Stimulated activated CD4-positive, alpha-beta T cell treated with anti-CD3 and anti-CD28 coated beads, TNF-alpha, amount 100 ng/mL, for 24 hours (primary cell): Measurements from ENCODE around the gene STAG3.
"Not testable (repeated sequence)": the region's sequence is repeated elsewhere in the genome, so short reads cannot be mapped to it uniquely, and the experiment has no call there.

Experiments used
- DNase-seq, 3 experiments: peaks; one replicate each; pipeline ENCODE4 v3.0.0-alpha.2; 2020; ENCODE audit warnings: low read depth in 3 of 3

Gene STAG3

DNA sequence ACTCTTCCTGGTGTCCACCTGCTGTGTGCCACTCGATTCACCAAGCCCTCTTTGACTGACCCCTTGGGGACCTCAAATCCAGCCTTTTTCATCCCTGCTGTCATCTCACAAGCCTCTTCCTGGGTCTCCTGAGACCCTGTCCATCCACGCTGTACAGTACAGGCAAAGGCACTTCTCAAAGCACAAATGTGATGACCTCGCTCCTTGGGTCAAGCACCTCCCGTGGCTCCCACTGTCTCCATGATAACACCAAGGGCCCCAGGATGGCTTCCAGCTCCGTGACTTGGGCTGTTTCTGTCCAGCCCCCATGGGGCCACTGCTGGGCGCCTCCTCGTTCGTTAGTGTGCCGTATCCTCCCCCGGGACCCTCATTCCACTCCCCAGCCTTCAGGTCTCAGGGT lies 70.8 kb downstream of the STAG3 start:
- no peak for DNase-seq

DNA sequence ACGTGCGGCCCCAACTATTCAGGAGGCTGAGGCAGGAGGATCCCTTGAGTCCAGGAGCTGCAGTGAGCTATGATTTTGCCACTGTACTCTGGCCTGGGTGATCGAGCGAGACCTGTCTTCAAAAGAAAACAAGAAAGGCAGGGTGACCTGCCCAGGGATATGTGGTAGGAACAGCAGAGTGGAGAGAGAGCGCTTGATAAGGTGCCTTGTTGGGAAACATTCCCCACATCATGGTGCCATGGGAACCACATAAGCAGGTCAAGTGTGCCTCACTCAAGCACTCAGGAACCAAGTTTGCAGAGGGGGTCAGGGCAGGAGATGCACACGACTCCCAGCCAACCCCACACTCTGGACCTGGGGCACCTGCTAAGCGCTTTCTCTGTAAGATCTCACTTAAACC lies 79.3 kb downstream of the STAG3 start:
- DNase-seq = no peak

DNA sequence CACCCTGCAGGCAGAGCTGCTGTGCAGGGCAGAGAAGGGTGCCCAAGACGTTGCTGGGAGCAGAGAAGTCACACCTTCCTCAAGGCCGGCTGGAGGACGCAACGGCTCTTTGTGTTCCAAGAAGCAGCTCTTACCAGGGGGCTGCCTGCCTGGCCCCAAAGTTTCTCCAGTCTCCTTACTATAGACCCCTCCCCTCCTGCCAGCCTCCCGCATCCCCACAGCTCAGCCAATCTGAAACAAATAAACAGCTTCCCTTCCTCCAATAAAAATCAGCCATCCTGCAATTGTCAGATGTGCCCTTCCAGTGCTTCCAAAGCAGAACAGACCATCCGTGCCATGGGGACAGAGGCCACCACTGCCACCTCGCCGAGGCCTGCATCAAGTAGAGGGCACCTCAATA lies 82.3 kb downstream of the STAG3 start:
- not testable (repeated sequence) for DNase-seq

- DNase-seq = not testable (repeated sequence)
Observed at GRCh38 chr7:100262896-100263295, 85.2 kb downstream of the STAG3 start.
